ENCODE results near the gene CRLF3.
A peak's percentile ranks its signal among the peaks of the same experiment; 100 is the strongest.

The CRLF3 gene, protein sequence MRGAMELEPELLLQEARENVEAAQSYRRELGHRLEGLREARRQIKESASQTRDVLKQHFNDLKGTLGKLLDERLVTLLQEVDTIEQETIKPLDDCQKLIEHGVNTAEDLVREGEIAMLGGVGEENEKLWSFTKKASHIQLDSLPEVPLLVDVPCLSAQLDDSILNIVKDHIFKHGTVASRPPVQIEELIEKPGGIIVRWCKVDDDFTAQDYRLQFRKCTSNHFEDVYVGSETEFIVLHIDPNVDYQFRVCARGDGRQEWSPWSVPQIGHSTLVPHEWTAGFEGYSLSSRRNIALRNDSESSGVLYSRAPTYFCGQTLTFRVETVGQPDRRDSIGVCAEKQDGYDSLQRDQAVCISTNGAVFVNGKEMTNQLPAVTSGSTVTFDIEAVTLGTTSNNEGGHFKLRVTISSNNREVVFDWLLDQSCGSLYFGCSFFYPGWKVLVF

DNA sequence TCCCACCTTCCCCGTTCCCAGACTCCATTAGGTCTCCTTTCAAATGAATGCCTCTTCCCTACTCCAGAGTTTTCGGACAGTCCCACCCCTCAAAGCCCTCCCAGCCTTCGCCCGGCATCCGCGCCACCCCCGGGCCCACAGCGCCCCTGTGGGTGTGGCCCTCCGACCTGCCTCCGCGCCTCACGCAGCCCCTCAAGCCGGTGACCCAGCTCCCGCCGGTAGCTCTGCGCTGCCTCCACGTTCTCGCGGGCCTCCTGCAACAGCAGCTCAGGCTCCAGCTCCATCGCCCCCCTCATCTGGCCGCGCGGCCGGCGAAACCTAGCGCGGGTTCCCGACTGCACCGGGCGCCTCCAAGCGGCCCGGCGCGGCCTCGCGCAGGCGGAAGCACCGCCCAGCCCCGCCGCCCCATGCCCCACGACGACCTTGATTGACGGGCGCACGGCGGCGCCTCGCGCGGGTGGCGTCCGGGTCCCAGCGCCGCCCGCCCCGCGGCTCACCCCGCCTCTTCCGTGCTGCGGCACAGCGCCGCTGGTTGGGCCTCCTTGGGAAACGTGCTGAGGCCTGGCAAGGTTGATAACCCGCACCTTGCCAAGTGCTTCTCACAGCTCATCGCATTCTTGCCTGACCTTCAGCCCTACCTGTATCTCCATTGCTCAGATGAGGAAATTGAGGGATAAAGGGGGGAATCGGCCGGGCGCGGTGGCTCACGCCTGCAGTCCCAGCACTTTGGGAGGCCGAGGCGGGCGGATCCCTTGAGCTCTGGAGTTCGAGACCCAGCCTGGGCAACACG lies at the start of gene CRLF3:
TSS of gene CRLF3 (minus strand) at position 337 of the 790 bp plus-strand sequence. CDS start at position 296, 41 bp downstream.
- peak; percentile 89 to 93 for DNase-seq

DNA sequence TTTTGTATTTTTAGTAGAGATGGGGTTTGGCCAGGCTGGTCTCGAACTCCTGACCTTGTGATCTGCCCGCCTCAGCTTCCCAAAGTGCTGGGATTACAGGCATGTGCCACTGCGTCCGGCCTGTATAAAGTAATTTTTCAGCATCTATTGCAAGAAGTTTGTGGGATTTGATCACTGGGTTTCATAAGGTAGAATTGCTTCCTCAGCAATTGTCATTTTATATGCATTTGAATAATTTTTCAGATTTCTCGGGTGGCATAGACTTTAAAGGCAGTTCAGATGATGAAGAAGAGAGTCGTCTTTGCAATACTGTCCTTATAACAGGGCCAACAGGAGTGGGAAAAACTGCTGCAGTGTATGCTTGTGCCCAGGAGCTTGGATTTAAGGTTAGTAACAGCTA lies 44.5 kb upstream of the CRLF3 start:
- DNase-seq, result no peak

DNA sequence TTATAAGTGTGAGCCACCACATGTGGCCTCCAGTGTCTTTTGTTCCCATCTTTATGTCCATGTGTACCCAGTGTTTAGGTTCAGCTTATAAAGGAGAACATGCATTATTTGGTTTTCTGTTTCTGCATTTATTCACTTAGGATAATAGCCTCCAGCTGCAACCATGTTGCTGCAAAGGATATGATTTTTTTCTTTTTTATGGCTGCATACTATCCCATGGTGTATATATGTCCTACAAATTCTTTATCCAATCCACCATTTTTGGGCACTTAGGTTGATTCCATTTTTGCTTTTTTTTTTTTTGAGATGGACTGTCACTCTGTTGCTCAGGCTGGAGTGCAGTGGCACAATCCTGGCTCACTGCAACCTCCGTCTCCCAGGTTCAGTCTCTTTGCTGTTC lies 40.1 kb upstream of the CRLF3 start:
- no peak for DNase-seq

DNA sequence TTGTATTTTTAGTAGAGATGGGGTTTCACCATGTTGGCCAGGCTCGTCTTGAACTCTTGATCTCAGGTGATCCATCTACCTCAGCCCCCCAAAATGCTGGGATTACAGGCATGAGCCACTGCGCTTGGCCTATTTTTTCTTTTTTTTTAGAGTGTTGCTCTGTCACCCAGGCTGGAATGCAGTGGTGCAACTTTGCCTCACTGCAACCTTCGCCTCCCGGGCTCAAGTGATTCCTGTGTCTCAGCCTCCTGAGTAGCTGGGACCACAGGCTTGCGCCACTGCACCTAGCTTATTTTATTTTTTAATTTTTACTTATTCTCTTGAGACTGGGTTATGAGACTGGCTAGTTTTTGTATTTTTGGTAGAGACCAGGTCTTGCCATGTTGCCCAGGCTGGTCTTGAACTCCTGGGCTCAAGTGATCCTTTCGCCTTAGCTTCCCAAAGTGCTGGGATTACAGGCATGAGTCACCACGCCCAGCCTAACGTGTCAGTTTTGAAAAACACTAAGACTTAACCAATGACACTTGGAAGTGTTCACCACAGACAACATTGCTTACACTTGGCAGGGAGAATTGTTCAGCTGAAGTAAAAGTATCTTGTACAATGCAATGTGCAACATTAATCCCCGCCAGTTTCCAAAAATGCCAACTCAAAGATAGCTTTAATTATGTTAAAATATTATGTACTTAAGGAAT lies 34.2 kb upstream of the CRLF3 start:
- DNase-seq, result no peak

- DNase-seq, result no peak
Measured at GRCh38 chr17:30854146-30854545, 29.7 kb upstream of the CRLF3 start.

GRCh38 chr17:30848021-30848420 lies 23.5 kb upstream of the CRLF3 start:
- DNase-seq, result no peak

- no peak for DNase-seq
Measured at GRCh38 chr17:30840771-30841170, 16.3 kb upstream of the CRLF3 start.

GRCh38 chr17:30838202-30838807 lies 13.8 kb upstream of the CRLF3 start:
- DNase-seq, result no peak

DNA sequence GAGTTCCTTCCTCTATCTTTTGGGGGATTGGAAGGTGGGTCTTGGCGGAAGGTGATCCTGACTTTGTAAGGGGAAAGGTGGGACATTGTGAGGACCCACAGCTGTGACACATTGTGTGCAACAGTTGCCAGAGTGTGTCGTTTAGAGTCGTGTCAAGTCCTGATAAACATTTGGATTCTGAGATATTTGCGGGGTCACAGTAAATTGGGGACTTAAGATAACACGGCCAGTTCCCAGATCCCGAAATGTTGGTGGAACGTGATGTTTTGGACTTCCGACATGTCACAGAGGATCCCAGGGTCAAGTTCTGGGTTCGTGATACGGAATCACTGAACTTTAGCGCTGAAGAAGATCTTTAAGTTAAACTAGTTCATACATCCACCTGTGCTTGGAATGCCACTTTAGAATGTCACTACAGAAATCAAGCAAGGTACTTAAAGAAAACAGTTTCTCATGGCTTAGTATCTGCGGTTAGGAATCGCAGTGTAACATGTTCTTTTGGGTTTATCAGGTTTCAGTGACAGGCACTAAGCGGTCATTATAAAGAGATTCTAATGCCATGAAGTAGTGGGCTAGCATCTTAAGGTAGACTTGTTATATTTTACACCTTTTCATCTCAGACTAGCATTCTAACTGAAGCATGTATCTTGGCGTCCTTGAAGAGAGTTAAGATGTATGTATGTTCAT lies 8.1 kb upstream of the CRLF3 start:
- DNase-seq, result no peak

DNA sequence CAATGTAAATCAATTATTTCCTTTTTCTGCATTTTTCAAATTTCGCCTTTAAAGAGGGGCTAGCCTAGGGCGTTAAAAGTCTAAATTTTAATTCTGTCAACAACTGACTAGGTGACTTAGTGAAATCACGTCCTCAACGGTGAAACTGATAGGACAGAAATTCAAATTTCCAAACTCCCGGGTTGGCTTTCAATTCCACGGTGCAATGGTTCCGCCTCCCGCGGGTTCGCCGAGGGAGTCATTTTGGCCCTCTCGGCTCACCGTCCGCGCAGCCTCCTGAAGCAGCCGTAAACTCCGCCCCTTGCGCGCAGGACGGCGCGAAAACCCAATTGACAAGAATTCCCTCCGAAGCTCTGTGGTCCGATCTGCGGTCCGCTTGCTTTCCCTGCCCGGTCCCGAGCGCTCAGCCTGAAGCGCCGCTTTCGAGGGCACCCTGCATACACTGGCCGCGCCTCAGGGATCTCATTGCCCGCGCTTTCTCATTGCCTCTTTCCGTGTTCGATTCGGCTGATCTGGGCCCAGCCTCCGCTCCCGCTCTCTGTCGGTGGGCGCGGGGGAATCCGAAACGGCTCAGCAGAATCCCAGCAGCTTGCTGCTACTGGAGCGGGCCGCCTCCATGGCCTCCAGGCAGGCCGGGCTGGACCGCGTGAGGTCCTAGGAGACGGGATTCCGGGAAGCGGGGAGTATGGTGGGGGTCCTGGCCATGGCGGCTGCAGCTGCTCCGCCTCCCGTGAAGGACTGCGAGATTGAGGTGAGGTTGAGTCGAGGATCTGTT lies 7.4 kb upstream of the CRLF3 start, which contains the start of gene ATAD5:
TSS of gene ATAD5 (plus strand) at position 304 of the 775 bp plus-strand sequence. CDS start at position 686, 382 bp downstream.
- DNase-seq, result peak; percentile 85 to 90

DNA sequence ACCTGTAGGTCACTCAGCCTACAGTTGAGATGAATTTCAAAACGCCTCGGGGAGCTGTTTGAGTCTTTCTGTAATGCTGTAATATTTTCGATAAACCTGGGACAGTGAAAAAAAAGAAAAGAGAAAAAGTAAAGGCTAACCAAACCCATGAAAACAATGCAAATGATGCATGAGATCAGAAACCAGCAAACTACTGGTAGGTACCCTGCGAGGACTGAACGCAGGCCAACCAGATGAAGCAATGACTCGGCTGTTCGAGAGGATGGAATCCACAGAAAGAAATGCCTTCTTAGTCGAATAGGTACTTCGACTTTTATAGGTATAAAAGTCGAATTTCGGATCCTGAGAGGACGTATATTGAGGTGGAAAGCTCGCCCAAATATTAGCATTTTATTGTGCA lies 6.8 kb upstream of the CRLF3 start:
- DNase-seq, result no peak

GRCh38 chr17:30829022-30829421 lies 4.5 kb upstream of the CRLF3 start:
- no peak for DNase-seq

DNA sequence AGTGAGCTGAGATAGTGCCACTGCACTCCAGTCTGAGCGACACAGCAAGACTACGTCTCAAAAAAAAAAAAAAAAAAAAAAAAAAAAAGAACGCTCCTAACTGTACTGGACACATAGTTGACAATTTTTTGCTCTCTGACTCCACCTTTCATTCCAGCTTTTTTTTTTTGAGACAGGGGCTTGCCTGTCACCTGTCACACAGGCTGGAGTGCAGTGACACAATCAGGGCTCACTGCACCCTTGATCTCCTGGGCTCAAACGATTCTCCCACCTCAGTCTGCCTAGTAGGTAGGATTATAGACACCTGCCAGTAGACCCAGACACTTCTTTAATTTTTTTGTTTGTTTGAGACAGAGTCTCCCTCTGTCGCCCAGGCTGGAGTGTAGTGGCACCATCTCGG lies 2.6 kb upstream of the CRLF3 start:
- no peak for DNase-seq

DNA sequence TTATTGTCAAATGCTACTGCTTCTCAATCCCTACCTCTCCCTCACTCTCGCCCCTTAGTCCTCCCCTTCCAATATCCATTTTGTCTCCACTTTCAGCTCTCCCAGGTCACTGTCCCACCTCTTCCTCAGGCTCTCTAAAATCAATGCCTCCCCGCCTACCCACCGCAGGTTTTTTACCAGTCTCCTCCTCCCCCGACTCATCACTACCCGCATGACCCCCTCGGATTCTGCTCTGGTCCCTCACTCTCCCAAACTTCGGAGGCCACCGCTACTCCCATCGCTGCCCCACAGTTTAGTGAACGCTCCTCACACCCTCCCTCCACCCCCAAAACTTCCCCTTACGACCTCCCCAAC lies 513 bp downstream of the CRLF3 start:
- DNase-seq, result peak in 1 of 2 donors; percentile 46

GRCh38 chr17:30823421-30823820 lies 1.1 kb downstream of the CRLF3 start:
- no peak for DNase-seq

DNA sequence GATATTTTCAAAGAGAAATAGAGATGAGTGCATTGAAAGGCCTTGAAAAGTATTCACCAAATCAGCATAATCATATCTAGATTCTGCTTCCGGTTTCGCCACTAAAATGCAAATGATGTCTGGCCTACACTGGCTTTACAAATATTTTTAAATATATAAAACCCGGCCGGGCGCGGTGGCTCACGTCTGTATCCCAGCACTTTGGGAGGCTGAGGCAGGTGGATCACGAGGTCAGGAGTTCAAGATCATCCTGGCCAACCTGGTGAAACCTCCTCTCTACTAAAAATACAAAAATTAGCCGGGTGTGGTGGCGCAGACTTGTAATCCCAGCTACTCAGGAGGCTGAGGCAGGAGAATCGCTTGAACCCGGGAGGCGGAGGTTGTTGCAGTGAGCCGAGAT lies 1.6 kb downstream of the CRLF3 start:
- peak in 1 of 2 donors; percentile 37 for DNase-seq

DNA sequence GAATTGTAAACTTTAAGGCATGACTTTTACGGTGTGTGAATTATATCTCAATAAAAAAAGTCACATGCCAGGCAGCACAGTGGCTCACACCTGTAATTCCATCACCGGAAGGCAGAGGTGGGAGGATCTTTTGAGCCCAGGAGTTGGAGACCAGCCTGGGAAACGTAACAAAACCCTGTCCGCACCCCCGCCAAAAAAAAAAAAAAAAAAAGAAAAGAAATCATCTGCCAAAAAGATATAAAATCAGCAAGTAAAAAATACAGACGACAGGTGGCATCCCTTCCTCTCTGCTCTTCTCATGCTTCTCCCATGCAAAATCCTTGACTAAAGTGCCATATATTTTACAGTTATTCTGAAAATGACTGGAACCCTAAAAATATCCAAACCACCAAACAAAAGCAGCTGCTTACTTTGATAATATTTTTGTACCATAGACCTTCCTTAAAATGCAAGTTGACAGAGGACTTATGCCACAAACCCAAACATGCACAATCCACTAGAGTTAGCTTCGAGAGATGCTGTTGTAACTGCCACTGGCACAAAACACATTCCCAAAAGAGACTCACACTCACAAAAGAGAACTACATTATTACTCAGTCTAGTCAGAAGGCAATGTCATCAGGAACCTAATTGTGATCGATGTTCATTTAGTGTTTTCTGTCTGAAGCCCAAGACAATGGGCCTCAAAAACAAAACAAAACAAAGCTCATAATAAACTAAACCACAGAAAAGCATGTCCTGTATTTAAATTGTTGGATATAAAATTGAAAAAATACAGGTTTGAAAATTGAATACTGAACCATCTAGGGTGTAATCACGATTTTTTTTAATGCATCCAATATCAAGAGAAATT lies 2.4 kb downstream of the CRLF3 start:
- DNase-seq, result peak in 1 of 2 donors; percentile 41

DNA sequence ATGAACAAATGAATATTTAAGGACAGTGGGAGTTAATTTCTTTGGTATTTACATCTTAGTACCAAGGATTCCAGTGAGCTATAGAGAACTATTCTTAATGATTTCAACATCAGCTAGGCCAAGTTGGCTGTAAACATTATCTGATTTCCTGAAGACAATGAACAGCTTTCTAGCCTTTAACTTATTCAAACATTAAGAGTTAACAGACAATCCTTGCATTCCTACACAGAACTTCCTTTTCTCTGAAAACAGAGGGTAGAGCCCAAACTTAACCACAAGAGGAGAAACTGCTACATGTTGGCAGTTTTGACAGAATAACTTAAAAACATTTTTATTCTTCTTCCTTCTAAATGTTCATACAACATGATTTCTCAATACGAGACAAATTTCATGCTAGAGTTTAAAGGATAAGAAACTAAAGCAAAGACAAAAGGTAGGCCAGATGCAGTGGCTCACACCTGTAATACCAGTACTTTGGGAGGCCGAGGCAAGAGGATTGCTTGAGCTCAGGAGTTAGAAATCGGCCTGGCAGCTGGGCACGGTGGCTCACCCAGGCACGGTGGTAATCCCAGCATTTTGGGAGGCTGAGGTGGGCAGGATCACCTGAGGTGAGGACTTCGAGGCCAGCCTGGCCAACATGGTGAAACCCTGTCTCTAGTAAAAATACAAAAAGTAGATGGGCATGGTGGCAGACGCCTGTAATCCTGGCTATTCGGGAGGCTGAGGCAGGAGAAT lies 4.4 kb downstream of the CRLF3 start:
- peak in 1 of 2 donors; percentile 35 for DNase-seq

- DNase-seq, result no peak
Measured at GRCh38 chr17:30816165-30816564, 8.3 kb downstream of the CRLF3 start.

DNA sequence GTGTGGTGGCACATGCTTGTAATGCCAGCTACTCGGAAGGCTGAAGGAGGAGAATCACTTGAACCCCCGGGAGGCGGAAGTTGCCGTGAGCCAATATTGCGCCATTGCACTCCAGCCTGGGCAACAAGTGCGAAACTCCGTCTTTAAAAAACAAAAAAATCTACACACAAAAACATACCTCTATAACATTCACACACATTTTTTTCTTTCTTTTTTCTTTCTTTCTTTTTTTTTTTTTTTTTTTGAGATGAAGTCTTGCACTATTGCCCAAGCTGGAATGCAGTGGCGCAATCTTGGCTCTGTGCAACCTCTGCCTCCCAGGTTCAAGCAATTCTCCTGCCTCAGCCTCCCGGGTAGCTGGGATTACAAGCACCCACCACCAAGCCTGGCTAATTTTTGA lies 9.6 kb downstream of the CRLF3 start:
- peak in 1 of 2 donors; percentile 25 for DNase-seq
